Epithelial cell of prostate (primary cell): ENCODE data around the gene FCRL4.
A peak's percentile ranks its signal among the peaks of the same experiment; 100 is the strongest.

Experiments
- DNase-seq: peaks from one replicate; pipeline ENCODE4 v3.0.0-alpha.2; 2011; ENCODE audit warnings: low read depth, low spot score
- H3K27ac ChIP-seq: fragments of 450-650 bp; 2 replicates; pipeline ENCODE4 v1.5.1; 2017; ENCODE audit warnings: mild to moderate bottlenecking

FCRL4 gene

GRCh38 chr1:157597959-157598667 is at the start of gene FCRL4:
Gene FCRL4, minus strand, starts transcription at chr1:157598085. Its CDS starts 141 bp downstream, at chr1:157597944.
- DNase-seq: no peak

GRCh38 chr1:157646144-157646543 is 48.3 kb upstream of the FCRL4 start:
- no peak overlapping the region for H3K27ac ChIP-seq
- no peak for DNase-seq

More at GRCh38 chr1:157597959-157598667, at the start of gene FCRL4:
- H3K27ac ChIP-seq: no peak within 1 kb of the TSS

- no peak for DNase-seq
Observed at GRCh38 chr1:157641177-157641576, 43.3 kb upstream of the FCRL4 start.

DNA sequence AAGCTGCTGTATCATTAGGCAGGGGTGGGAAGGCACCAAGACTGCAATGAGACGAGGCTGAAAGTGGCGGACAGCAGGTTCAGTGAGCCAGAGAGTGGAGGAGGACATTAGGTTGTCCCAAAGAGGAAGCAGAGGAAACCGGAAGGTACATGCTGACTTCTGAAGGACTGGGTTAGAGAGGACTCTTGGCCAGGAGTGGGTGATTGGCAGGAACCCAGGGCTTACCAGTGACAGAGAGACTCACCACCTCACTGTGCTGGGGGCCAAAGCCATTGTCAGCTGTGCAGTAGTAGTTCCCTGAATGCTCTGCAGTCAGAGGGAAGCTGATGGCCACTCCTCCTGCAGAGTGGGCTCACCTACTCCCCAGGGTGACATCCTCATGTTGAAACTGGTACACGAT is 41.9 kb upstream of the FCRL4 start:
- no peak overlapping the region for H3K27ac ChIP-seq
- DNase-seq: no peak

More at GRCh38 chr1:157641177-157641576, 43.3 kb upstream of the FCRL4 start:
- no peak overlapping the region for H3K27ac ChIP-seq

DNA sequence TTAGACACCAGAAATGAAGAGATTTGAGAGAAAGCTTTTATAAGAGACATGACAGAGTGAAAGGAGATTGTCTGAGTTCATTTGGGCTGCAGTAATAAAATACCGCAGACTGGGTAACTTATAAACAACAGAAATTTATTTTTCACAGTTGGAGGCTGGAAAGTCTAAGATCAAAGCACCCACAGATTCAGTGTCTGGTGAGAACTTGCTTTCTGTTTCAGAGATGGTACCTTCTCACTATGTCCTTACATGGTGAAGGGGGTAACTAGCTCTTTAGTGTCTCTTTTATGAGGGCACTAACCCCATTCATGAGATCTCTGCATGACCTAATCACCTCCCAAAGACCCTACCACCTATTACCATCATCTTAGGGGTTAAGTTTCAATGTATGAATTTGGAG is 30.9 kb upstream of the FCRL4 start:
- no peak for DNase-seq
- H3K27ac ChIP-seq: no peak overlapping the region

- no peak overlapping the region for H3K27ac ChIP-seq
- DNase-seq: no peak
Observed at GRCh38 chr1:157626099-157626498, 28.2 kb upstream of the FCRL4 start.

- DNase-seq: no peak
- no peak overlapping the region for H3K27ac ChIP-seq
Observed at GRCh38 chr1:157624471-157624870, 26.6 kb upstream of the FCRL4 start.

- DNase-seq: no peak
- no peak overlapping the region for H3K27ac ChIP-seq
Observed at GRCh38 chr1:157622471-157622870, 24.6 kb upstream of the FCRL4 start.

- no peak overlapping the region for H3K27ac ChIP-seq
- no peak for DNase-seq
Observed at GRCh38 chr1:157618190-157618589, 20.3 kb upstream of the FCRL4 start.

GRCh38 chr1:157600236-157600635 is 2.4 kb upstream of the FCRL4 start:
- no peak overlapping the region for H3K27ac ChIP-seq
- no peak for DNase-seq

DNA sequence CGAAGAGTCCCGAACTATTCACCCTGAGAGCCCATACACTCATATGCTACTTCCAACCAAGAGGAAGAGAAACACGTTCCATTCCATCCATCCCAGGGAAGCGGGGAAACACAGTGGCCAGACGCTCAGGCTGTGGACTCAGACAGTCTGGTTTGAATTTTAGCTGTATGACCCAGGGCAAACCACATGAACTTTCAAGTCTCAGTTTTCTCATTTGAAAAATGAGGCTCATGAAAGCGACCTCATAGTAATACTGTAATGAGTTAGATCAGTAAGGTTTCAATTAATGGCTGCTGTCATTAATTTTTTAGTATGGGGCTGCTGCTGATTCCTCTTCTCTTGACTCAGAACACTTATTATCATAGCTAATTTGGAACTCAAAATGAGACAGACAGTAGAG is 1.5 kb downstream of the FCRL4 start:
- no peak overlapping the region for H3K27ac ChIP-seq
- no peak for DNase-seq

GRCh38 chr1:157595356-157595755 is 2.5 kb downstream of the FCRL4 start:
- DNase-seq: no peak
- H3K27ac ChIP-seq: no peak overlapping the region

DNA sequence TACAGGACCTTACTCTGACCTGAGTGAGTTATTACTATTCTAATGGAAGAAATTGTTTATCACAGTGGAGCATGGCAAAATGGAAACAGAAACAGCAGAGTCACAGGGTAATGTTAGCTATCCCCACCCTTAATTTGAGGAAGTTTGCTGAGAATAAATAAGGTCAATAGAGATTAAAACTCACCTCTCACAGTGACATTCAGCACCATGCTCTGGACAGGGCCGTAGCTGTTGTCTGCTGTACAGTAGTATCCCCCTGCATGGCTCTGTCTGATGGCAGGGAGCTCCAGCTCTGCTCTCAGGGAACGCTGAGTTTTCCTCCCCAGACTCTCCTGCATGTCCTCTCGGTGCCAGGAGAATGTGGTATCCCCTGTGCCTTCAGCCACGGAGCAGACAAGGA is 11.9 kb downstream of the FCRL4 start:
- DNase-seq: no peak

DNA sequence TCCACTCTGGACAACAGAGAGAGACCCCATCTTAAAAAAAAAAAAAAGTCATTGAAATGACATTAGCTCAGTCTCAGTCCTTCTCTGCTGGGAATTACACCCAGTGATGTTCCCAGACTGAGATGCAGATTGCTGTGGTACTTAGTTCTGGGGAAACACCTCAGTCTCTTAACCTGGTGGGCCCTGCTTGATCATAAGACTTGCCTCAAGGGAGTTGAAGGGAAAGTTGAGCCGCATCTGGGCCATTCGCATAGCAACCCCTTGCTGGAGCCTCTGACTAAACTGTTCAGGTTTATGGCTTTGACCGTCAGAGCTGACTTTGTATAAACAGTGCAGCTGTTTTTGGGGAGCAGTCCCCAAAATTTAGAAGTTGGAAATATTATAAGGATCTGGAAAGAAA is 13.4 kb downstream of the FCRL4 start:
- no peak overlapping the region for H3K27ac ChIP-seq
- DNase-seq: no peak

More for the DNA sequence above, 11.9 kb downstream of the FCRL4 start:
- no peak overlapping the region for H3K27ac ChIP-seq

GRCh38 chr1:157580828-157581210 is 17.1 kb downstream of the FCRL4 start:
- DNase-seq: no peak
- H3K27ac ChIP-seq: no peak overlapping the region

DNA sequence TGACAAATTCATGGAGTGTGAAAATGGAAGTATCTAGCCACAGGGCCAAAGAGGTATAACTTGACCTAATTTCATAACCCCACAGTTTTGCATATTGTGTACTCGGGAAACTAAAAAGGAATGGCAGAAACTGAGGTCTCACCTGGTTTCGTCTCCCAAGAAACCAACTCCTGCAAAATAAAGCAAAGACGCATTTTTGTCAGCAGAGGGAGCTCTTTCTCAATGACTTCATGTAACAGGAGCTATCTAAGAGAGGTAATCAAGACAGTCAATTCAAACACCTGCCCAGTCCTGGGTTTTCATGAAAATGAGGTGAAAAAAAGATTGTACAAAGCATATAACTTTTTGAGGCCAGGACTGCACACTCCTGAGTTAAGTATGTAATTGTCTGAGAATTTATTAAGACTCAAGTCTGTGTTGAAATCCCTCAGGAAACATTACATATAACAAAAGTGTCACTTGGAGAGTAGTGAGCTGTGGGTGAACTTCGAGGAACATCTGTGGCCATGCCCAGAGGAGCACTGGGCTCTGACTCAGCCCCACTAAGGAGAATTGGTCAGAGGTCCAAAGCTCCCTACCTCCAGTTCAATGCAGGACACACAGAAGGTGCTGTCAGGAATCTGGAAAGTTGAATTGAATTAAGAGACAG is 17.6 kb downstream of the FCRL4 start:
- H3K27ac ChIP-seq: no peak overlapping the region
- DNase-seq: peak; percentile 18

DNA sequence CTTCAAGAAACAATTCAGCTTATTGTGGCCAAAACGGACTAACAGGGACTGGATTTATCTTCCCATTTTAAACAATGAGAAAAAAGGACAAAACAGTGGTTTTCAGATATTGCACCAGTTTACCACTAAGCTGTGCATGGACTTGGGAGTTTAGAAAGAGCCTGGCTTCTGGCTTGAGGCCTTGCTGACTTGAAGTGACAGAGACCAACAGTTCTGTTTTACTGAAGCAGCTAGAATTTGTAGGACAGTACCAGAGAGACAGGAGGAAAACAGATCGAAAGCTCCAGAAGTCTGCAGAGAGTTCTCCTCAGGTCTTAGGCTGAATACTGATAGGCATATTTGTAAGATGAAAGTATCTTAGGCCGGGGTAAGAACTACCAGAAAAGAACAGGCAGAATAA is 20.5 kb downstream of the FCRL4 start:
- DNase-seq: no peak

DNA sequence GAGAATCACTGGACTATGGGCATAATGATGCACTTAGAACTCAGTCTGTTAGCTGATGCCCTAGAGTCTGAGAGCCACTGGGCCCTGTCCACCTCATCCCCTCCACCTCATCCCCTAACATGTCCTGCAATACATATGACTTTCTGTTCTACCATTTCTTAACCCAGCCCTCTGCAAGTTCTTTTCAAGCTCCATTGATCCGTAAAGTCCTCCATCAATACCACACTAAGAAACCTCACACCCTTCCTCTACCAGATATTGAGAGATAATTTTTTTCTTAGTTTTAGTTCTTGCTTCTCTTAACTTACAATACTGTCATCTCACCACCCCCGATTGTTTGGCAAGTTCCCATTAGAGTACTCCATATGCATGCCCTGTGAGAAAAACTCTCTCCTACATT is 22.1 kb downstream of the FCRL4 start:
- no peak for DNase-seq

More for the DNA sequence above, 20.5 kb downstream of the FCRL4 start:
- no peak overlapping the region for H3K27ac ChIP-seq

GRCh38 chr1:157574836-157575235 is 23.0 kb downstream of the FCRL4 start:
- DNase-seq: no peak
- no peak overlapping the region for H3K27ac ChIP-seq

More for the DNA sequence above, 22.1 kb downstream of the FCRL4 start:
- no peak overlapping the region for H3K27ac ChIP-seq

DNA sequence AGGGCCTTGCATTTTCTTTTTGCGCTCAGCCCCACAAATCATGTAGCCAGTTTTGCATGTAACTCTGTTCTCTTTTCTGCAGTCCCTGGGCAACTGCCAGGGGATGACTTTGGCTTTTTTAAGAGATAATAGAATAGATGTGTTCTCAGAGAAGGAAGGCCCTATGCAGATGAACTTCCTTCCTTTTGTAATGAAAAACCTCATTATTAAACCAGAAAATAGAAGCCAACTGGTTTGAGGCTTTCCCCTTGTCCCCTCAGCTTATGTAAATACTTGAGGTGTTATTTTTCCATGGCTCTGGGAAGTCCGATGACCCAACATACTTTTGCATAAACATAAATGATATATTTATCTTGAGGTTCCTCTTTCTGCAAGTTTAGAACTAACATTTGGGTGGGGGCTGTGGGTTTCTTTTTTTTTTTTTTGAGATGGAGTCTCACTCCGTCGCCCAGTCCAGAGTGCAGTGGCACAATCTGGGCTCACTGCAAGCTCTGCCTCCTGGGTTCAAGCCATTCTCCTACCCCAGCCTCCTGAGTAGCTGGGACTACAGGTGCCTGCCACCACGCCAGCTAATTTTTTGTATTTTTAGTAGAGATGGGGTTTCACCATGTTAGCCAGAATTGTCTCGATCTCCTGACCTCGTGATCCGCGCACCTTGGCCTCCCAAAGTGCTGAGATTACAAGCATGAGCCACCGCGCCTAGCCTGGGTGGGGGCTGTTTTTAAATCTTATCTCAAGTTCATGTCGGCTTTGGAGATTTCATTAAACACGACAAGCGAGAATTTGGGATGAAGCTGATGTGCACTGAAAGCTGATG is 31.2 kb downstream of the FCRL4 start:
- no peak for DNase-seq
- H3K27ac ChIP-seq: no peak overlapping the region

GRCh38 chr1:157562515-157562914 is 35.4 kb downstream of the FCRL4 start:
- DNase-seq: no peak
- H3K27ac ChIP-seq: no peak overlapping the region
